ENCODE results near the gene MYH11.
A peak's percentile ranks its signal among the peaks of the same experiment; 100 is the strongest.
"Not testable (repeated sequence)": the region's sequence is repeated elsewhere in the genome, so short reads cannot be mapped to it uniquely, and the experiment has no call there.

Gene MYH11

GRCh38 chr16:15833541-15833940, 23.3 kb downstream of the MYH11 start:
- peaks cover 69% of the 10 kb centered on the region for H3K4me1 ChIP-seq (ENCODE audit: control insufficient read depth, insufficient read depth, low read length)
- H3K27me3 ChIP-seq (ENCODE audit: control insufficient read depth, insufficient read depth, low read length), result no peaks in the 10 kb centered on the region
- H3K27ac ChIP-seq (ENCODE audit: low read depth, low read length), result peak overlapping the region; percentile 96
- peak overlapping the region; percentile 13 for H3K4me3 ChIP-seq (ENCODE audit: low read length)
- peaks cover 13% of the 10 kb centered on the region for H3K36me3 ChIP-seq (ENCODE audit: control insufficient read depth, insufficient read depth, low read length)
- no peak overlapping the region for H3K9ac ChIP-seq (ENCODE audit: low read length)

- Histone ChIP-seq H3K4me3 (ENCODE audit: low read length) (no peak overlapping the region), H3K27me3 (ENCODE audit: control insufficient read depth, insufficient read depth, low read length) (no peaks in the 10 kb centered on the region), H3K36me3 (ENCODE audit: control insufficient read depth, insufficient read depth, low read length) (peaks cover 12% of the 10 kb centered on the region), H3K9ac (ENCODE audit: low read length) (no peak overlapping the region), H3K4me1 (ENCODE audit: control insufficient read depth, insufficient read depth, low read length) (peaks cover 68% of the 10 kb centered on the region), H3K27ac (ENCODE audit: low read depth, low read length) (peak overlapping the region; percentile 96)
Measured at GRCh38 chr16:15832241-15832640, 24.6 kb downstream of the MYH11 start.

- Histone ChIP-seq H3K27ac (ENCODE audit: low read depth, low read length) (peak overlapping the region; percentile 96), H3K4me1 (ENCODE audit: control insufficient read depth, insufficient read depth, low read length) (peaks cover 71% of the 10 kb centered on the region), H3K9ac (ENCODE audit: low read length) (no peak overlapping the region), H3K36me3 (ENCODE audit: control insufficient read depth, insufficient read depth, low read length) (peaks cover 14% of the 10 kb centered on the region), H3K27me3 (ENCODE audit: control insufficient read depth, insufficient read depth, low read length) (no peaks in the 10 kb centered on the region), H3K4me3 (ENCODE audit: low read length) (no peak overlapping the region)
Measured at GRCh38 chr16:15830832-15831451, 25.9 kb downstream of the MYH11 start.

- Histone ChIP-seq H3K36me3 (ENCODE audit: control insufficient read depth, insufficient read depth, low read length) (peaks cover 18% of the 10 kb centered on the region), H3K4me3 (ENCODE audit: low read length) (peak overlapping the region; percentile 37), H3K9ac (ENCODE audit: low read length) (no peak overlapping the region), H3K27ac (ENCODE audit: low read depth, low read length) (peak overlapping the region; percentile 96), H3K4me1 (ENCODE audit: control insufficient read depth, insufficient read depth, low read length) (peaks cover 81% of the 10 kb centered on the region), H3K27me3 (ENCODE audit: control insufficient read depth, insufficient read depth, low read length) (no peaks in the 10 kb centered on the region)
Measured at GRCh38 chr16:15829460-15829859, 27.4 kb downstream of the MYH11 start.

GRCh38 chr16:15827709-15828343, 29.0 kb downstream of the MYH11 start:
- Histone ChIP-seq H3K27me3 (ENCODE audit: control insufficient read depth, insufficient read depth, low read length) (no peaks in the 10 kb centered on the region), H3K4me1 (ENCODE audit: control insufficient read depth, insufficient read depth, low read length) (peaks cover 79% of the 10 kb centered on the region), H3K4me3 (ENCODE audit: low read length) (no peak overlapping the region), H3K36me3 (ENCODE audit: control insufficient read depth, insufficient read depth, low read length) (peaks cover 18% of the 10 kb centered on the region), H3K9ac (ENCODE audit: low read length) (no peak overlapping the region), H3K27ac (ENCODE audit: low read depth, low read length) (peak overlapping the region; percentile 96)

- Histone ChIP-seq H3K4me1 (ENCODE audit: control insufficient read depth, insufficient read depth, low read length) (peaks cover 79% of the 10 kb centered on the region), H3K4me3 (ENCODE audit: low read length) (no peak overlapping the region), H3K36me3 (ENCODE audit: control insufficient read depth, insufficient read depth, low read length) (peaks cover 17% of the 10 kb centered on the region), H3K27ac (ENCODE audit: low read depth, low read length) (peak overlapping the region; percentile 96), H3K27me3 (ENCODE audit: control insufficient read depth, insufficient read depth, low read length) (no peaks in the 10 kb centered on the region), H3K9ac (ENCODE audit: low read length) (no peak overlapping the region)
Measured at GRCh38 chr16:15827299-15827698, 29.5 kb downstream of the MYH11 start.

GRCh38 chr16:15825750-15826305, 31.0 kb downstream of the MYH11 start:
- H3K4me1 ChIP-seq (ENCODE audit: control insufficient read depth, insufficient read depth, low read length), result peaks cover 78% of the 10 kb centered on the region

GRCh38 chr16:15822957-15823356, 33.9 kb downstream of the MYH11 start:
- Histone ChIP-seq H3K4me1 (ENCODE audit: control insufficient read depth, insufficient read depth, low read length) (peaks cover 60% of the 10 kb centered on the region), H3K36me3 (ENCODE audit: control insufficient read depth, insufficient read depth, low read length) (peaks cover 12% of the 10 kb centered on the region), H3K27ac (ENCODE audit: low read depth, low read length) (peak overlapping the region; percentile 96), H3K4me3 (ENCODE audit: low read length) (no peak overlapping the region), H3K27me3 (ENCODE audit: control insufficient read depth, insufficient read depth, low read length) (no peaks in the 10 kb centered on the region), H3K9ac (ENCODE audit: low read length) (no peak overlapping the region)

More at GRCh38 chr16:15825750-15826305, 31.0 kb downstream of the MYH11 start:
- H3K27me3 ChIP-seq (ENCODE audit: control insufficient read depth, insufficient read depth, low read length), result no peaks in the 10 kb centered on the region
- H3K4me3 ChIP-seq (ENCODE audit: low read length), result no peak overlapping the region
- peaks cover 16% of the 10 kb centered on the region for H3K36me3 ChIP-seq (ENCODE audit: control insufficient read depth, insufficient read depth, low read length)
- H3K9ac ChIP-seq (ENCODE audit: low read length), result no peak overlapping the region
- H3K27ac ChIP-seq (ENCODE audit: low read depth, low read length), result peak overlapping the region; percentile 96

GRCh38 chr16:15820837-15821236, 36.0 kb downstream of the MYH11 start:
- Histone ChIP-seq H3K27me3 (ENCODE audit: control insufficient read depth, insufficient read depth, low read length) (no peaks in the 10 kb centered on the region), H3K9ac (ENCODE audit: low read length) (no peak overlapping the region), H3K4me3 (ENCODE audit: low read length) (no peak overlapping the region), H3K36me3 (ENCODE audit: control insufficient read depth, insufficient read depth, low read length) (peaks cover 5% of the 10 kb centered on the region), H3K27ac (ENCODE audit: low read depth, low read length) (peak overlapping the region; percentile 25), H3K4me1 (ENCODE audit: control insufficient read depth, insufficient read depth, low read length) (peaks cover 46% of the 10 kb centered on the region)

GRCh38 chr16:15819046-15819445, 37.8 kb downstream of the MYH11 start:
- no peaks in the 10 kb centered on the region for H3K27me3 ChIP-seq (ENCODE audit: control insufficient read depth, insufficient read depth, low read length)
- H3K9ac ChIP-seq (ENCODE audit: low read length), result no peak overlapping the region
- H3K4me1 ChIP-seq (ENCODE audit: control insufficient read depth, insufficient read depth, low read length), result peaks cover 29% of the 10 kb centered on the region
- H3K4me3 ChIP-seq (ENCODE audit: low read length), result peak overlapping the region; percentile 13
- H3K27ac ChIP-seq (ENCODE audit: low read depth, low read length), result peak overlapping the region; percentile 52
- peaks cover 2% of the 10 kb centered on the region for H3K36me3 ChIP-seq (ENCODE audit: control insufficient read depth, insufficient read depth, low read length)

- H3K9ac ChIP-seq (ENCODE audit: low read length), result no peak overlapping the region
- peak overlapping the region; percentile 46 for H3K27ac ChIP-seq (ENCODE audit: low read depth, low read length)
- H3K4me1 ChIP-seq (ENCODE audit: control insufficient read depth, insufficient read depth, low read length), result peaks cover 19% of the 10 kb centered on the region
- no peaks in the 10 kb centered on the region for H3K27me3 ChIP-seq (ENCODE audit: control insufficient read depth, insufficient read depth, low read length)
- H3K4me3 ChIP-seq (ENCODE audit: low read length), result no peak overlapping the region
- peaks cover 2% of the 10 kb centered on the region for H3K36me3 ChIP-seq (ENCODE audit: control insufficient read depth, insufficient read depth, low read length)
Measured at GRCh38 chr16:15817446-15817845, 39.4 kb downstream of the MYH11 start.

- Histone ChIP-seq H3K27ac (ENCODE audit: low read depth, low read length) (peak overlapping the region; percentile 8), H3K4me3 (ENCODE audit: low read length) (no peak overlapping the region), H3K4me1 (ENCODE audit: control insufficient read depth, insufficient read depth, low read length) (peaks cover 23% of the 10 kb centered on the region), H3K36me3 (ENCODE audit: control insufficient read depth, insufficient read depth, low read length) (no peaks in the 10 kb centered on the region), H3K9ac (ENCODE audit: low read length) (no peak overlapping the region), H3K27me3 (ENCODE audit: control insufficient read depth, insufficient read depth, low read length) (no peaks in the 10 kb centered on the region)
Measured at GRCh38 chr16:15816228-15816627, 40.6 kb downstream of the MYH11 start.

GRCh38 chr16:15812401-15812750, 44.5 kb downstream of the MYH11 start:
- H3K27ac ChIP-seq (ENCODE audit: low read depth, low read length), result peak overlapping the region; percentile 85
- H3K27me3 ChIP-seq (ENCODE audit: control insufficient read depth, insufficient read depth, low read length); H3K9ac ChIP-seq (ENCODE audit: low read length); H3K36me3 ChIP-seq (ENCODE audit: control insufficient read depth, insufficient read depth, low read length); H3K4me3 ChIP-seq (ENCODE audit: low read length): not testable (repeated sequence)
- H3K4me1 ChIP-seq (ENCODE audit: control insufficient read depth, insufficient read depth, low read length), result peaks cover 30% of the 10 kb centered on the region

Measured in rectal smooth muscle tissue (tissue), 1 donor.